Non-pigmented ciliary epithelial cell (primary cell): ENCODE results near the gene TPBGL.

Experiments
- DNase-seq: peaks from one replicate; pipeline ENCODE4 v3.0.0-alpha.2; 2010; ENCODE audit warnings: low read depth

The TPBGL gene

GRCh38 chr11:75212411-75212810 lies 28.2 kb upstream of the TPBGL start:
- no peak for DNase-seq

- peak; percentile 30 for DNase-seq
These were observed 26.2 kb upstream of the TPBGL start for GRCh38 chr11:75214411-75214821.

GRCh38 chr11:75214843-75215242 lies 25.7 kb upstream of the TPBGL start:
- DNase-seq = no peak

- DNase-seq = no peak
These were observed 20.7 kb upstream of the TPBGL start for GRCh38 chr11:75219869-75220268.

- DNase-seq = no peak
These were observed 16.5 kb upstream of the TPBGL start for GRCh38 chr11:75223954-75224643.

- no peak for DNase-seq
These were observed 14.8 kb upstream of the TPBGL start for GRCh38 chr11:75225794-75226193.

GRCh38 chr11:75229466-75229865 lies 11.1 kb upstream of the TPBGL start:
- DNase-seq = no peak

- DNase-seq = no peak
These were observed 10.0 kb upstream of the TPBGL start for GRCh38 chr11:75230621-75231020.

GRCh38 chr11:75233754-75234172 lies 6.8 kb upstream of the TPBGL start:
- peak; percentile 13 for DNase-seq

GRCh38 chr11:75236062-75236461 lies 4.5 kb upstream of the TPBGL start:
- DNase-seq = no peak

GRCh38 chr11:75237050-75237449 lies 3.5 kb upstream of the TPBGL start:
- DNase-seq = no peak

GRCh38 chr11:75238595-75239440 lies 1.8 kb upstream of the TPBGL start:
- DNase-seq = no peak

- no peak for DNase-seq
These were observed 863 bp upstream of the TPBGL start for GRCh38 chr11:75239531-75240290.

- DNase-seq = peak; percentile 19
These were observed 697 bp downstream of the TPBGL start for GRCh38 chr11:75241036-75241905.

GRCh38 chr11:75241906-75242644 lies 1.5 kb downstream of the TPBGL start:
- no peak for DNase-seq

GRCh38 chr11:75242722-75243600 lies 2.4 kb downstream of the TPBGL start:
- no peak for DNase-seq

GRCh38 chr11:75244052-75244814 lies 3.7 kb downstream of the TPBGL start:
- DNase-seq = no peak

- DNase-seq = no peak
These were observed 4.9 kb downstream of the TPBGL start for GRCh38 chr11:75245356-75246005.
